NCI-H128 (cell line): ENCODE measurements around the gene BTN1A1.

Experiments used
- DNase-seq: peaks from one replicate; lab custom pipeline; 2025; ENCODE audit not compliant: unreplicated experiment; lab: John Stamatoyannopoulos, UW

The BTN1A1 gene

DNA sequence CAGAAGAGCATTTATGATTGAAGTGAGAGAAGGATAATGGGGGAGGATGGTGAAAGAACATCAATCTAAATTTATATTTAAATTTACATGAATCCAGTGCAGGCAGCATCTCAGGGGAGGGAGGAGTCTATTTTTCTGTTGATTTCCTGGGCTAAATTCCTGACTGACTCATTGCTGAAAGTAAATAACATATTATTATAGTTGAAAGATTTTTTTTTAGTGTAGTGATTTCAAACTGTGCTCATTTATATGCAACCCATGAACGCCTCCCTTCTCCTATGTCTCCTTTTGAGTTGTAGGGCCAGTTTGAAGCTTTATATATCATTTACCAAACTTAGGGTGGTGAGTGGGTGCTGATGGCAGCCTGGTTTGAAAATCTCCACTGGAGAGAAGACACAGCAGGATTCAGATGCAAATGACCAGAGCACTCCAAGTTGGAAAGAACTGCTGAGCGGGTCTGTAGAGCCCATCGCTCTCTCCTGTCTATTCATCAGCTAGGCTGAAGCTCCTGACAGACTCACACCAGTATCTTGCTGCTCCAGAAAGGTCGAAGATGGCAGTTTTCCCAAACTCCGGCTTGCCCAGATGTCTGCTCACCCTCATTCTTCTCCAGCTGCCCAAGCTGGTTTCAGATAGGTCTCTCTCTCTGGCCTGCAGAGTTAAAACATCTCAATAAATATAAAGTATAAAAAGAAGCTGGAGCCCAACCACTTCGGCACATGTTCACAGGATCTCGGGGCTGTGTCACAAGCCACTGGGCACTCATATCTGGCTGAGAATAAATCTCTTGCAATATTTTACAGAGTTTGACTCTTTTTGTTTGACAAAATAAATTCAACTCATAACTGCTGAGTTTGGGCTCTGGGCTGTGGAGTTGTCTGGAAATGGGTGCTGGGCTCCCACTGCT is 24.0 kb upstream of the BTN1A1 start:
- DNase-seq: no peak

DNA sequence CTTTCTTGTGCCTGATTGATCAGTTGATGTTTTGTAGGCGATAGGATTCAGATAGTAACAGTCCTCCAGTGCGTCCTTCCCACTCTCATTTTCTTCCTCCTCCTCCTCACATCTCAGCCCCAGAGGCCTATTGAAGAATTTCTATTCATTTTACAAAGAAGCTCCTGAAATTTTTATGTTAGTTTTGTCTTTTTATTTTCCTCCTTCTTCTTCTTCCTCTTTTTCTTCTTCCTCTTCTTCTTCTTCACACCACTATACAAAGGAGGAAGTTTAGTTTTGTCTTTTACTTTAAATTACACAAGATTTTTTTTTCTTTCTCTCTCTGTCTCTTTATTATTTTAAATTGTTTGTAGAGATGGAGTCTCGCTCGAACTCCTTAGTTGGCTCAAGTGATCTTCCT is 23.2 kb upstream of the BTN1A1 start:
- no peak for DNase-seq

DNA sequence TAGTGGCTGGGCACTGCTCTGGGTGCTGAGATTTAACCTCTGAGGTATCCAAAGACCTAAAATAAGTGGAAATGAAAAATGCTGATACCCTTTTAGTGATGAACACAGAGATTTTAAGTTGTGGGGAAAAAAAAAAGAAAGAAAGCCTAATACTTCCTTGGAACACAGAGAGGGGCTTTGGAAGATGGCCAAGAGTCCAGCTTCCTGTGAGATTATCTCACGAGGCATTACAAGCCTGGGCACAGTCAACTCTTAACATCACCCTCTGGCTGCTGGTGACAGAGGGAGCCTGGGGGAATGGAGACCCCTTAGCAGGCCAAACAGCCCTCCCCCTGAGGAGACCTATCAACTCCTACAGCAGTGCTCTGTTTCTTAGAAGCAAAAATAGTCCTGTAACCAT is 22.7 kb upstream of the BTN1A1 start:
- no peak for DNase-seq

DNA sequence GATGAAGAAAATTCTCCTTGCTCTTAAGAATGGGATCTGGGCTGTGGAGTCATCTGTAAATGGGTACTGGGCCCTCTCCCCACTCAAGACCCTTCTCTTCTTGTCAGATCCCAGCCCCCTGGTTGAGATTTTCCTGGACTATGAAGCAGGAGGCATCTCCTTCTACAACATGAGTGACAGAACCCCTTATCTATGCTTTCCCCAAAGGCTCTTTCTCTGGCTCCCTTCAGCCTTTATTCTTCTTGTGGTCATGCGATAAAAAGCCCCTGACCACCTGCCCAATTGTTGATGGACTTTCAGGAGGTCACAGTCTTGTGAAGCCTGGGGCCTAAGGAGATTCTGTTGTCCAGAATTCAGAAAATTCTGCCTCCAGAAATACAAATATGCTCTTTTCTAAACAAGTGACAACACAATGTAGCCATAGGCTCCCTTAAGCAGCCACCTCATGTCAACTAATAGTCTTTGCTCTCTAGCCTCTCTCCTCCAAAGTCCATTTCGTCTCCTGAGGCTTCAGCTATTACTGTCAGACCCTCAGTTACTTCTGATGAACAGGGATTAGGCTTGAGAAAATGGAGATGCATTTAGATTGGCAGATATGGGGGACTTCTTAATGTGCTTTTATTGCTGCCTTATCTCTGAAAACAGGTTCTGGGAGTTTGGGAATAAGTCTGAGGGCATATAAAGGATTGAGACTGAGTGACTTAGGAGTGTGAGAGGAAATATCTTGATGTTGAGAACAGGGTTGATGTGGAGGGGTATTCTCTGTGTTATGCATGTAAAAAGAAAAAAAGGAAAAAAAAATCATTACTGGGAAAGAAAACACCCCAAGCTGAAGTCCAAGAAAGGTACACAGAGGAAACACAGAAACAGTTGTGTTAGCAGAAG is 21.8 kb upstream of the BTN1A1 start:
- no peak for DNase-seq

DNA sequence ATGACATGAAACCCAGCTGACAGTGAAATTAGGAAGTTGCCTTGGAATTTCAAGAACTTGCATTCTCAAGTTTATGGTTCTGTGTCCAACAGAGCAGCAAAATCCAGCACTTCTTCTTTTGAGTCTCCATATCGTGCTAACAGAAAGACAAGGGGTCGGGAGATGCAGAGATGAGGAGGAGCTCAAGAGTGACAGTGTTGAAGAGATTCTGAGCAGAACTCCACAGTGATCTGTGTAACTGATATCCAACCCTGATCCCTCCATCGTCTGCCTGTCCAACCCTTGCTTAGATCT is 21.2 kb upstream of the BTN1A1 start:
- no peak for DNase-seq

DNA sequence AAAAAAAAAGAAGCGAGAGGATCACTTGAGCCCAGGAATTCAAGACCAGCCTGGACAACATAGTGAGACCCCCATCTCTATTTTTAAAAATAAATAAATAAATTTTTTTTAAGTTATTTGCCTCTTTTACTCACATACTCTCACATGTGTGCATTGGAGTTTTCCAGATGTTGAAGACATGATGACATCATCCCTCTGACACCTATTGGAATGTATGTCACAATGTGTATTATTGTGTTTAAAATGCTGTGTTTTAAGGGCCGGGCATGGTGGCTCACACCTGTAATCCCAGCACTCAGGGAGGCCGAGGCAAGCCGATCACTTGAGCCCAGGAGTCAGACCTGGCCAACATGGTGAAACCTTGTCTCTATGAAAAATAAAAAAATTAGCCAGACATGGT is 17.8 kb upstream of the BTN1A1 start:
- DNase-seq: no peak

DNA sequence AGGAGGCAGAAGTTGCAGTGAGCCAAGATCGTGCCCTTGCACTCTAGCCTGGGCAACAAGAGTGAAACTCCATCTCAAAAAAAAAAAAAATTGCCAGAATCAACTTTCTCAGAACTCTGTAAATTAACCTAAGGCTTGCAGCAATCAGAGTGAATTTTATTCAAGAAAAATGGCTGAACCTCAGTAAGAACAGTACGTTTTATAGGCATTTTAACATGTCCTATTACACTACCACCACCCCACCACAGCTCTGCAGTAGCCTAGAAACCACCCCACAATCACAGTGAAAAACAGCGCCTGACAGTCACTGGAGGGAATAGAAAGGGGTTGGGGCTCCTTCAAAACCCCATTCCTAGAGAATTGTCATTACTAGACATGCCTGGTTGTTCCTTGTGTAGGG is 16.4 kb upstream of the BTN1A1 start:
- DNase-seq: no peak

DNA sequence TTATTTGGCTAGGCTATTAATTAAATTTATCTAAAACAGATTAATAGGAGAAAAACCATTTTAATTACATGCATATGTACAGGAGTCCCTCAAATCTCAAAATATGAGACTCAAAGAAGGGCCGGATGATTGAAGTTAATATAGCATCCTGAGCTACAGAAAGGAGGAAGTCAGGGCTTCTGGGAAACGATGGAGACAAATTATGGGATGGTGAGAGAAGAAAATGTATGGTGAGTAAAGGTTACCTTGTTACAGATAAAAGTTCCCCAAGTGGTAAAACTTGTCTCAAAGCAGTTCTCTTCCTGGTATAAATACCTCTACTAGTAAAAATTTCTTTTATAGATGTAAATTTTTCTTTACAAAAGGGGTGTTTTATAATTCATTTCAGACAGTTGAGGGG is 15.9 kb upstream of the BTN1A1 start:
- DNase-seq: no peak

DNA sequence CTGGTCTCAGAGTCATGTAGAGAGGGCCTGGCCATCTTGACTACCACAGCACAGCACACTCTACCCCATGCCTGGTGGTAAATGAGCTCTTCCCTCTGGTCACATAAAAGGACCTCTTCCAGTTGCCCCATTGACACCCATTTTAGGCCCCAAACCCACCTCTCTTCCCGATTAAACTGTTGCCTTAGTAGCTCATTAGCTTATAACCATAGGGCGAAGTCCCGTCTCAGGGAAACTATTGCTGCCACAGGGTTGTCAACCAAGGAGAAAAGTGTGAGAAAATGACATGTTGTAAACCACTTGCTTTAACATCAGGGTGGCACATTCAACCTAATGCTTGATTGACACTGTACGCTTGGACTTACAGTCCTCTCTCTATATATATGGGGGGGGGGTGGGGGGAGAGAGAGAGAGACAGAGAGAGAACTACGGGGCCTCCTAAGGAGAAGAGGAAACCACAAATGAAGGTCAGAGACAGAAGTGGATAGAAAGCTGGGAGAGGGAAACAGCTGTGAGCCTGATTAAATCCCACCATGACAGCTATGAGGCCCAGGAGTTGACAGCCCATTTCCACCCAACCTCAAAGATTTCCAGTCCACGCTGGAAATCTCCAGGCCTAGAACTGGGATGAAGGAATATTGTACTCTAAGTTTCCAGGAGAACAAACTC is 14.9 kb upstream of the BTN1A1 start:
- no peak for DNase-seq

DNA sequence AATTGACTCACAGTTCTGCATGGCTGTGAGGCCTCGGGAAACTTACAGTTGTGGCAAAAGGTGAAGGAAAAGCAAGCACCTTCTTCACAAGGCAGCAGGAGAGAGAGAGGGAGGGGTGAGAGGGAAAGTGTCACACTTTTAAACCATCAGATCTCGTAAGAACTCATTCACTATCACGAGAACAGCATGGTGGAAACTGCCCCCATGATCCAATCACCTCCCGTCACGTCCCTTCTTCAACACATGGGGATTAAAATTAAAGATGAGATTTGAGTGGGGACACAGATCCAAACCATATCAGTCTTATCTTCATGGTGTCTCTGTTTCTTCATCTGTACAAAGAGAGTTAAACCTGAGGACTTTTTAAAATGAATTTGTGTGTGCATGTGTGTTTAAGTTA is 13.7 kb upstream of the BTN1A1 start:
- no peak for DNase-seq

DNA sequence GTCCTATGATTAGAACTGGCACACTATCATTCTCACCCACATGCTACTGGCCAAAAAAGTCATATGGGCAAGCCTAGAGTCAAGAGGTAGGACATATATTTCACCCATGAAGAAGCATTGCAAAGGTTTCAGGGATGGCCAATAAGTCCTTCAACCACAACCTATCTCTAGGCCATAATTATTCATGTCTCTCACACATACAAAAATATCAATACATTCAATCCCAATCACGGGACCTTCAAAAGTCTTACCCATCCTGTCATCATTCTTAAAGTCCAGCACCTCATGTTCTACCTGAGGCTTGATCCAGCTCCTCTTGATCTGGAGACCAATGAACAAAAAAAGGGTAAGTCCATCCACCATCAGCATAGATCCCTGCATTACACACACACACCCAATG is 12.6 kb upstream of the BTN1A1 start:
- no peak for DNase-seq

DNA sequence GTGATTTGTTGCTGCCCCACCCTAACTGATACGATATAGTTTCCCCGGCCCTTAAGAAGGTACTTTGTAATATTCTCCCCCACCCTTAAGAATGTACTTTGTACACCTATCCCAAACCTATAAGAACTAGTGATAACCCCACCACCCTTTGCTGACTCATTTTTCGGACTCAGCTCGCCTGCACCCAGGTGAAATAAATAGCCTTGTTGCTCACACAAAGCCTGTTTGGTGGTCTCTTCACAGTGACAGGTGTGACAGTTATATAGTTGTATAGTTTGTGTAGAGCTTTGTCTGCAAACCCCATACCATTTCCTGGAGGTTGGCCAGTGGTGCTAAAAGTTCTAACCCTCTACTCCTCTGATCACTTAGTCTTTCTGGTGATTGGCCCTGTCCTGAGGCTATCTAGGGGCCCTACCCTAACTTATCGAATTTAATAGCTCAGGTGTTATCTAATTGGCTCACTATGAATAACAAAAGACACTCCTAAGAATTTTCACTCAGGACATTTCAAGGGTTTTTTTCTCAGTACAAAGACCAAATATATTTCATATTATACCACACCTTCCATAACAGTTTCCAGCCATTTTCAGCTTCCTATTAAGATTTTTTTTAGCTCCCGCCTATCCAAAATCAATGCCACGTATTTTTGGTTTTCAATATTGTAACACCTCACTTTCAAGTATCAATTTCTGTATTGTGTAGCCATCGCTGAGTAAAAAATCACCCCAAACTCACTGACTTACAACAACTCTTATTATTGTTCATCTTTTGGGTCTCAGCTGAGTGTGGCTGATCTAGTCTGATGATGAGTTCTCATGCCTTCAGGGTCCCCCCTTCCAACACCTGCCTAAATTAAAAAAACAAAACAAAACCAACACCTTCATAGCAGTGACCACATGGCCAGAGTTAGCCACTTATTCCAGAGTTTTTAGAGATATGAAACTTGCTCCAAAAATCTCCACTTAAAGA is 9.8 kb upstream of the BTN1A1 start:
- no peak for DNase-seq

DNA sequence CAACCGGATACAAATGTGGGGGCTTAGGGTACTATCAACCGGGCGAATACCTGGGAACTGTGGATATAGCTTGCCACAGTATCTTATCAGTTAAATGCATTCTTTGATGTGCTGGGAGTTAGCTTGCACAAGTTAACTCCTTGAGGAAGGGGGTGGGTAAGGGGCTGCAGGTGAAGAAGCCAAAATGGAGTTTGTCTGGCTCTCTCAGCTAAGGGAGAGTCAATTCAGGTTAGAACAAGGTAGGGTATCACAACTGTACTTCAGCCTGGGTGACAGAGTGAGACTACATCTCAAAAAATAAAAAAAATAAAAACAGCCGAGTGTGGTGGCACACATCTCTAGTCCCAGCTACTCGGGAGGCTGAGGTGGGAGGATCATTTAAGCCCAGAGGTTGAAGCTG is 8.5 kb upstream of the BTN1A1 start:
- DNase-seq: no peak

DNA sequence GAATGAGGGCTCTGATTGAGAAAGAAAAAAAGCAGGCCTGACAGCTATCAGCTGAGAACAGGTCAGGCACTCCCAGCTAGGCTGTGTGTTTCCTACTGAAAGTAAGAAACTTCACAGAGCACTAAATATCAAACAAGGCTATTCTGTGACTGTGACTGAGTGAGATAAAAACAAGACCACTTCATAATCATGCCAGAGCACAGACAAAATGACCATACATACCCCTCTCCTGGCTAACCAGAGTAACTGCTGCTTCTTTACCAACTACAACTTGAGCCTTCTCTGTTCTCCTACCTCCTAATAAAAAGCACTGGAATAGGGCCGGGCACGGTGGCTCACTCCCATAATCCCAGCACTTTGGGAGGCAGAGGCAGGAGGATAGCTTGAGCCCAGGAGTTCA is 6.8 kb upstream of the BTN1A1 start:
- DNase-seq: no peak

DNA sequence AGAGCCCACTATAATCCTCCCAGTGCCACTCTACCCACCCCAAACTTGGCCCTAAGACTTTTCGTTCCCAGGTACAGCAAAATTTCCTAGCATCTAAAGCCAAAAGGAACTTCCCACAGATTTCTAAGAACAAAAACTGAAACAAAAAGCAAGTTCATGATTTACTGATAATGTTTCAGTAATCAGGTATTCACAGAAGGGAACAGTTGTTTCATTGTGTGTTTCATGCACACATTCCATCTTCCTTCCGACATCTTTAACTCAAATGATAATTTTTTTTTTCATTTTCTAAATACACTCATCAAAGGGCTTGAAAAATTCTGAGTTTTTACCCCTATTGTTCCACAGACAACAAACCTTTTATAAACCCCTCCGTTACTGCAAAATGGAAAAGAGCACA is 6.0 kb upstream of the BTN1A1 start:
- DNase-seq: no peak

DNA sequence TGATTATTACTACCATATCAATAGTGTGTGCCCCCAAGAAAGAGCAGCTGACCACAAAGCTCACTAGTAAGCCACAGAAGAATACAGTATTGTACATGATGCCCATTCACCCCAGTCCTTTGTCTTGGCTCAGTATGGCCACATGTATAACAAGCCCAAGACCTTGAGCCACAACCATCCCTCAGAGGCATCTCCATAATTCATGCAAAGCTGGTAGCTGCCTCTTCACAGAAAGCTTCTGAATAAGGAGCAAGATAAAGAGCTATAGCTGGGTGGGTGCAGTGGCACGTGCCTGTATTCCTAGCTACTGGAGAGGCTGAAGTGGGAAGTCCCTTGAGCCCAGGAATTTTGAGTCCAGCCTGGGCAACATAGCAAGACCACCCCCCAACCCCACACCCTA is 4.8 kb upstream of the BTN1A1 start:
- no peak for DNase-seq

DNA sequence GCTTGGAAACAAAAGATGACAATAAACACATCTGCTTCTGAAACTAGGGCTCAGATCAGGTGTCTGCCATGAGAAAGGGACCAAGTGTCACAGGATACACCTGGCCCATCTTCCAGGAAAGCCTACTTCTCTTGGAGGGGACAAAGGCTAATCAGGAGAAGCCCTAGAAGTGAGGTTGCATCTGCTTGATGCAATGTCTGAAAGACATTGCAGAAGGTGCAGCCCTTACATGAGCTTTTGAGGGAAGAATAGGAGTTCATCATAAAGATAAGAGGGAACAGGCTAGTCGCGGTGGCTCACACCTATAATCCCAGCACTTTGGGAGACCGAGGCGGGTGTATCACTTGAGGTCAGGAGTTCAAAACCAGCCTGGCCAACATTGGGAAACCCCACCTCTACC is 2.5 kb upstream of the BTN1A1 start:
- DNase-seq: no peak

DNA sequence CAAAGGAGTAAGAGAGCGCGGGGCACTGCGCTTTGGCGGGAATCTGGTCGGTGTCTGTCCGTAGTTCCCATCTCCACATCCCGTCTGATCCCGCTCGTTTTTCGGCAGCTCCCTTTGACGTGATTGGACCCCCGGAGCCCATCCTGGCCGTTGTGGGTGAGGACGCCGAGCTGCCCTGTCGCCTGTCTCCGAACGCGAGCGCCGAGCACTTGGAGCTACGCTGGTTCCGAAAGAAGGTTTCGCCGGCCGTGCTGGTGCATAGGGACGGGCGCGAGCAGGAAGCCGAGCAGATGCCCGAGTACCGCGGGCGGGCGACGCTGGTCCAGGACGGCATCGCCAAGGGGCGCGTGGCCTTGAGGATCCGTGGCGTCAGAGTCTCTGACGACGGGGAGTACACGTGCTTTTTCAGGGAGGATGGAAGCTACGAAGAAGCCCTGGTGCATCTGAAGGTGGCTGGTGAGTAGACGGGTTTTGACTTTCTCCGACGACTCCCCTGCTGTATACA is 1.4 kb downstream of the BTN1A1 start:
- no peak for DNase-seq

DNA sequence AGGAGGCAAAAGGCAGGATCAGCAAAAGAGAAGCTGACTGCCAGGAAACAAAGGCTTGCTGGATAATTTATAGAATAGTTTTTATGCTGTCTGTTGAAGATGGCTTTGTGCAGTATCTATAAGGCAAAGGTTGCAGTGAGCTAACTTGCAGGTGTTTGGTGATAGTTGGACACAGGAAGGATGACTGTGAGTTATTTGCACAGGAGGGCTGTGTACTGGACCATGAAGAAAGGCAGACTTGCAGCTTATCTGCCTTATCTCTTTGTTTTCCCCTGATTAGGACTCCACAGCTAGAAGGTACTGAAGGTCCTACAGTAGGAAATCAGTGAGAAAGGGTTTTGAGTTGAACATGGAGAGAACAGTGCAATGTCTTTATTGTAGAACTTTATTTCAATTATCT is 2.1 kb downstream of the BTN1A1 start:
- no peak for DNase-seq

DNA sequence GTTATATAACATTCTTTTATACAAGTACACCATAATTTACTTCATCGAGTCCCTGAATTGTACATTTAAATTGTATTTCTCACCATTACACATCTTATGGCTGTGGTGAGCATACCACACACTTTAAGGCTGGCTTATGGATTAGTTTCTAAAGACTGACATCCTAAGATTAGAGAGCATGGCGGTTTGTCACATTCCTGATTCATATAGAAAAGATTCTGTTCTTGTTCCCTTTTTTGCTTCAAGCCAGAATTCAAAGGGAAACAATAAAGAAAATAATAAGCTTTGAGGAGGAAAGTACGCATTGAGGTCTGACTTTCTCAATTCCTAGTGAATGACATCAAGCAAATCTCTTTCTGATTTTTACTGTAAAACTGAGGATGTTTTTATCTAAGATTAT is 2.5 kb downstream of the BTN1A1 start:
- no peak for DNase-seq

DNA sequence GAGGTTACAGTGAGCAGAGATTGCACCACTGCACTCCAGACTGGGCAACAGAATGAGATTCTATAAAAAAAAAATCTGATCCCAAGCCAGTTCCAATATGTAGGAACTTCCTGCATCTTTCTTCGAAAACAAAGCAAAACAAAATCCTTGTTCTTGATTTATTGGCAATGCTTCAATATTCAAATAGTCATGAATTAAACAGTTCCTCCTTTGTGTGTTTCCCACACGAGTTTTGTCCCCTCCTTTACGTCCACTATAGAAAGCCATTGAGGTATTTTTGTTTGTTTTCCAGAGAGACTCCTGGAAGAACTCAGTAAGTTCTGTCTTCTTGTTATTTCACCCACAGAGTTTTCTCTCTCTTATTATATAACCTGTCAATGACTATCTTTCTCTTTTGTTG is 7.6 kb downstream of the BTN1A1 start:
- DNase-seq: no peak
